Mesothelial cell of epicardium (in vitro differentiated cells): Measurements from ENCODE around the gene MATN1. TPM values are rescaled to one million over a fixed set of nuclear protein-coding genes. Genes with fewer than 3 reads are reported as not detected.

ENCODE experiments used
- DNase-seq, 2 experiments: peaks; one replicate each; pipeline ENCODE4 v3.0.0; 2021; ENCODE audit warnings: low spot score in 2 of 2; ENCODE audit not compliant: unreplicated experiment in 2 of 2
- H3K27ac Mint-ChIP-seq: 2 replicates; pipeline ENCODE4 v1.8.0; 2021; ENCODE audit warnings: mixed read lengths
- H3K27me3 Mint-ChIP-seq: 2 replicates; pipeline ENCODE4 v1.8.0; 2021; ENCODE audit warnings: low read depth, mixed read lengths
- H3K36me3 Mint-ChIP-seq: 2 replicates; pipeline ENCODE4 v1.8.0; 2021; ENCODE audit warnings: mixed read lengths
- H3K4me1 Mint-ChIP-seq: 2 replicates; pipeline ENCODE4 v1.8.0; 2021; ENCODE audit warnings: mixed read lengths
- H3K4me3 Mint-ChIP-seq: 2 replicates; pipeline ENCODE4 v1.8.0; 2021; ENCODE audit warnings: mild to moderate bottlenecking, moderate library complexity, mixed read lengths
- H3K9me3 Mint-ChIP-seq: 2 replicates; pipeline ENCODE4 v1.8.0; 2021; ENCODE audit warnings: mixed read lengths
- CTCF ChIP-seq: fragments of 200-600 bp; sonication (generic); IDR thresholded peaks from one replicate; pipeline ENCODE4 v1.5.0; 2021; ENCODE audit warnings: antibody characterized with exemption; ENCODE audit not compliant: unreplicated experiment
- total RNA-seq: library from RNA; stranded (reverse); gene quantifications from 3 replicates; pipeline ENCODE4 v1.2.1, GENCODE V29; 2021

MATN1 gene
- total RNA-seq, 1 donor from 2014 or later, result 5.6 TPM

DNA sequence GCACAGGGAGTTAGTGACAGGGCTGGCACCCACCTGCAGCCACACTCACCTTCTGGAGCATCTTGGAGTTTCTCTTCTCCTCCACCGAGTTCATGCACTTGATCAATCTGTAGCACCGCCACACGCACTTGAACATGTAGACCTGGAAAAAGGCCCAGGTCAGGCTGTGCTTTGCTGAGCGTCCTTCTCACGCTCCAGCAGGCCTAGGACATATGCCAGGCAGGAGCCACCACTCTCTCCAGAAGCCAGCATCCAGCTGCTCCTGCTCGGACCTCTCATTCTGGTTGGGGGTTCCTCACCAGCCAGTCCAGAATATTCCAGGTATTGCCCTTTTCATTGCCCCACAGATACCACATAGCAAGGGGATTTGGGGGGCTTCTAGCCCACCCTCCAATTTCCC is 11.7 kb upstream of the MATN1 start:
- Mint-ChIP-seq H3K9me3 (peaks cover 4% of the 10 kb centered on the region), H3K4me1 (no peaks in the 10 kb centered on the region), H3K27me3 (no peaks in the 10 kb centered on the region), H3K4me3 (no peak overlapping the region), H3K36me3 (no peaks in the 10 kb centered on the region), H3K27ac (no peak overlapping the region)
- DNase-seq, result no peak
- TF ChIP-seq CTCF, result no peak

DNA sequence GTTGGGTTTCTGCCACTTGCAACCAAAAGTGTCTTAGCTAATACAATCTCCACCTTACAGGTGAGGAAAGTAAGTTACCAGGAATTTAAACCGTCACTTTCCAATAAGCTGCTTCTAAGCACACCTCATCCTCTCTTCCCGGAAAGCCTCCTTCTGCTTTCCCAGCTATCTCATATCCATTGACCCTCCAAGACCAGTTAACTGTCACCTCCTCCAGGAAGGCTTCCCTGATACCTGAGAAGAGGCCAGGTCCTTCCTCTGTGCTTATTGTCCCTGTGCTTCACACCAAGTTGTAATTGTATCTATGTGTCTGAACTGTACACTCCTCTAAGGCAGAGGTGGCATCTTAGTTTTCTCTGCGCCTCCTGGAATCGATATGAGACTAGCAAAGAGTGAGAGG is 11.2 kb upstream of the MATN1 start:
- TF ChIP-seq CTCF, result no peak
- no peaks in the 10 kb centered on the region for H3K27me3 Mint-ChIP-seq
- H3K4me3 Mint-ChIP-seq, result no peak overlapping the region
- peaks cover 4% of the 10 kb centered on the region for H3K9me3 Mint-ChIP-seq
- no peak for DNase-seq
- H3K36me3 Mint-ChIP-seq, result no peaks in the 10 kb centered on the region
- H3K4me1 Mint-ChIP-seq, result no peaks in the 10 kb centered on the region
- no peak overlapping the region for H3K27ac Mint-ChIP-seq

- DNase-seq, result no peak
- no peaks in the 10 kb centered on the region for H3K27me3 Mint-ChIP-seq
- no peak overlapping the region for H3K4me3 Mint-ChIP-seq
- no peaks in the 10 kb centered on the region for H3K36me3 Mint-ChIP-seq
- TF ChIP-seq CTCF, result no peak
- peaks cover 4% of the 10 kb centered on the region for H3K9me3 Mint-ChIP-seq
- no peaks in the 10 kb centered on the region for H3K4me1 Mint-ChIP-seq
- H3K27ac Mint-ChIP-seq, result no peak overlapping the region
Observed at GRCh38 chr1:30734106-30734505, 10.7 kb upstream of the MATN1 start.

GRCh38 chr1:30733493-30733892 is 10.1 kb upstream of the MATN1 start:
- no peaks in the 10 kb centered on the region for H3K27me3 Mint-ChIP-seq
- H3K4me1 Mint-ChIP-seq, result no peaks in the 10 kb centered on the region
- no peak overlapping the region for H3K4me3 Mint-ChIP-seq
- no peaks in the 10 kb centered on the region for H3K36me3 Mint-ChIP-seq
- H3K27ac Mint-ChIP-seq, result no peak overlapping the region
- no peak for TF ChIP-seq CTCF
- H3K9me3 Mint-ChIP-seq, result peaks cover under 1% of the 10 kb centered on the region
- no peak for DNase-seq

- DNase-seq, result no peak
- Mint-ChIP-seq H3K36me3 (no peaks in the 10 kb centered on the region), H3K27me3 (no peaks in the 10 kb centered on the region), H3K4me1 (peaks cover 5% of the 10 kb centered on the region), H3K4me3 (no peak overlapping the region), H3K9me3 (no peaks in the 10 kb centered on the region), H3K27ac (no peak overlapping the region)
- no peak for TF ChIP-seq CTCF
Observed at GRCh38 chr1:30732277-30732996, 9.1 kb upstream of the MATN1 start.
